ENCODE data around the gene PRPF19.

Gene PRPF19

GRCh38 chr11:60937144-60937527 lies 30.8 kb upstream of the PRPF19 start:
- DNase-seq = no peak

- DNase-seq = no peak
These were observed 30.2 kb upstream of the PRPF19 start for GRCh38 chr11:60936467-60937143.

- DNase-seq = no peak
These were observed 29.5 kb upstream of the PRPF19 start for GRCh38 chr11:60935676-60936442.

DNA sequence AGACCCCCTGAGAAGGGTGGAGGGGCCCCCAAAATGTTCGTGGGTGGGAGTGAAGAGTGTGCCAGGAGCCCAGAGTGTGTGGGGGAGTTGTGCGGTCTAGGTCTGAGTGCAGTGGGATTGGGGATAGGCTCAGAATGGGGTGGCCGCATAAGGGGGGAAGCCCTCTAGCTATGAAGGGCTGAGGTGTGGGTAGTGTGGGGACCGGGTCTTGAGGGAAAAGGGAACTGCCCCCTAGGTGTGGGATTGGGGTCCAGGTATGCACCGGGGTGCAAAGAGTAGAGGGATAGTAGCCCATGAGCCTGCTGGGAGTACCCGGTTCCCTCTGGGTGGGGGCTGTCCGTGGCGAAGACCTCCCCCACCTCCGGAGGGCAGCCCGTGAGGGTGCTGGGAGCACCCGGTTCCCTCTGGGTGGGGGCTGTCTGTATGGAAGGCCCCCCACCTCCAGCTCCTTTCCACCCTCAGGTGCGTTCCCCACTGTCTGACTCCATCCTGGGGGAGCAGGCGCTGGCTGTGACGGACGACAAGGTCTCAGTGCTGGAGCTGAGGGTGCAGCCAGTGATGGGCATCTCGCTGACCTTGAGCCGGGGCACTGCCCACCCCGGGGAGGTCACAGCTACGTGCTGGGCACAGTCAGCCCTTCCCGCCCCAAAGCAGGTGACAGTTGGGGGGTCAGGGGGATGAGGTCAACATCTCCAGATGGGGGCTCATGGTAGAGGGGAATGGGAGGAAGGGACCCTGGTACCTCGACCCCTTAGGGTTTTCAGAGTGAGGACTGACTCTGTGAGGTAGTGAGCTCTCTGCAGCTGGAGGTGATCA lies 28.6 kb upstream of the PRPF19 start:
- no peak for DNase-seq

DNA sequence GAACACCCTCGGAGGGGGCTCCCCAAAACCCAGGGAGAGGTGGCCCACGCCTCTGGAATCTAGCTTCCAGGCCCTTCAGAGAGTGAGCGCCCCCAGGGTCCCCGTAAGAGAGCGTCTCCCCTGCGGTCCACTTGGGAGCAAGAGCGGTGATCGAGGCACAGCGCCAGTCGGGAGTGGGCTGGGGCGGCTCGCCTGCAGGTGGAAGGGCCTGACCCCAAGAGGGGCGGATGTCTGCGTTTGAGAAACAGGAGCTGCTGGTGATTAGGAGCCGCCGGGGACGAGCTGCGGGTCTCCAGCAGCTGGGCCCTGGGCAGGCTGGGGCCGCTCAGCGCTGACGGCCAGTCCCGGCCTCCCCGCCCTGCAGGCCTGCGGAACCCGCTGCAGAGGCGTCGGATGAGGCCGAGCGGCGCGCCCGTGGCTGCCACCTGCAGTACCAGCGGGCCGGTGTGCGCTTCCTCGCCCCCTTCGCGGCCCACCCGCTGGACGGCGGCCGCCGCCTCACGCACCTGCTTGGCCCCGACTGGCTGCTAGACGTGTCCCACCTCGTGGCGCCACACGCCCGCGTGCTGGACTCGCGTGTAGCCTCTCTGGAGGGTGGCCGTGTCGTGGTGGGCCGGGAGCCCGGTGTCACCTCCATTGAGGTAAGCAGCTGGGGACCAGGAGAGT lies 27.9 kb upstream of the PRPF19 start:
- DNase-seq = no peak

GRCh38 chr11:60933416-60934123 lies 27.2 kb upstream of the PRPF19 start:
- DNase-seq = no peak

DNA sequence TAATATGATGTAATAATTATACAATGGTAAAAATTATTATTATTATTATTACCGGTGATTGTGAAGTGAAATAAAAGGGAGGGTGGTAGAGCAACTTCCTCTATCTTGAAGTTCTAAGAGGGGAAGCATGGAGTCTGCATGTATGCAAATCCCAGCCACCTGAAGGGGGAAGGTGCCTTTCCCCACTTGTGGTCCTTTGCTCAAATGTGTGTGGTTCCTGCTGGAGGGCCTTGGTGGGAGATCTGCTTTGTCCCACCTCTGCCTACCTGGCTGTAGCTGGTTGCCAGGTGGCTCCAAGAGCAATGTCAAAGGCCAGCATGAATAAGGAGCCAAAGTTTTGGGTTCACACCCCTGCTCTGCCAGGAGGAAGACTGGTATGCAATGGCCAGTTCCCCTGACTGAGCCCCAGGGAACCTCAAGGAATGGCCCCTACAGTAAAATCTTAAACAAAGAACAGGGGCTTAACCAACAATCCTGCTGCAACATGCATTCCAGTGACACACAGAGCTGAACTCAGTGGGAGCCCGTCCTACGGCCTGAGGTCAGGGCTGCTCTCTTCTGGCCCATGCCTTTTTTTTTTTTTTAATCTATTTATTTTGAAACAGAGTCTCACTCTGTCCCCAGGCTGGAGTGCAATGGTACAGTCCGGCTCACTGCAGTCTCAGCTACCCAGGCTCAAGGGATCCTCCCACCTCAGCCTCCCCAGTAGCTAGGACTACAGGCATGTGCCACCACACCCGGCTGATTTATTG lies 26.4 kb upstream of the PRPF19 start:
- DNase-seq = no peak

DNA sequence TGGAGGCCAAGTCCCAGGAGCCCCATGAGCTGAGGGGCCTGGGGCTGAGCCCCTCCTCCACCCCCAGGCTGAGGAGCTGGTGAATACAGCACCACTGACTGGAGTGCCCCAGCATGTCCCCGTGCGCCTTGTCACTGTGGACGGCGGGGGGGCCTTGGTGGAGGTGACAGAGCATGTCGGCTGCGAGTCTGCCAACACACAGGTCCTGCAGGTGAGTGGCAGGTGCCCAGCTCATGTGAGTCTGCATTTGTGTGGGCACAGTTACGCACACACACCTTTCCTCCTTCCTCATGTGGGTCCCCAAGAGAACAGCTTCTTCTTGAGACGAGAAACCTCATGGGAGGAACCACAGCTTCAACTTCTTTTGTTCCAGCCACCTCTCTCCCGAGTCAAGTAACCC lies 25.5 kb upstream of the PRPF19 start:
- DNase-seq = no peak

DNA sequence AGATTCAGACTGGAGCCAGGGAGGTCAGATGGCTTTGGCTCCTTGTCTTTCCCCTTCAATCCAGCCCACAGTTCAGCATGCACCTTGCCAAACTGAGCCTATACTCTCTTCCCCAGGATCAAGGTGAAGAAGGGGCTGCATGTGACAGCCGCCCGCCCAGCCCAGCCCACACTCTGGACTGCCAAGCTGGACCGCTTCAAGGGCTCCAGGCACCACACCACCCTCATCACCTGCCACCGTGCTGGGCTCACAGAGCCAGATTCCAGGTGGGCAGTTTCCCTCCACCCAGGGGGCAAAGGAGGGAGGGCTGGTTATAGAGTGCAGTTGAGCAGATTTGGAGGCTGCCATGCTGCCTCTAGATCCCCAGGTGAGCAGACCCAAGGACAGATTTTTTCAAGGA lies 24.0 kb upstream of the PRPF19 start:
- DNase-seq = no peak

GRCh38 chr11:60929764-60930163 lies 23.4 kb upstream of the PRPF19 start:
- no peak for DNase-seq

- DNase-seq = no peak
These were observed 22.2 kb upstream of the PRPF19 start for GRCh38 chr11:60928563-60929001.

GRCh38 chr11:60927600-60927999 lies 21.2 kb upstream of the PRPF19 start:
- no peak for DNase-seq

DNA sequence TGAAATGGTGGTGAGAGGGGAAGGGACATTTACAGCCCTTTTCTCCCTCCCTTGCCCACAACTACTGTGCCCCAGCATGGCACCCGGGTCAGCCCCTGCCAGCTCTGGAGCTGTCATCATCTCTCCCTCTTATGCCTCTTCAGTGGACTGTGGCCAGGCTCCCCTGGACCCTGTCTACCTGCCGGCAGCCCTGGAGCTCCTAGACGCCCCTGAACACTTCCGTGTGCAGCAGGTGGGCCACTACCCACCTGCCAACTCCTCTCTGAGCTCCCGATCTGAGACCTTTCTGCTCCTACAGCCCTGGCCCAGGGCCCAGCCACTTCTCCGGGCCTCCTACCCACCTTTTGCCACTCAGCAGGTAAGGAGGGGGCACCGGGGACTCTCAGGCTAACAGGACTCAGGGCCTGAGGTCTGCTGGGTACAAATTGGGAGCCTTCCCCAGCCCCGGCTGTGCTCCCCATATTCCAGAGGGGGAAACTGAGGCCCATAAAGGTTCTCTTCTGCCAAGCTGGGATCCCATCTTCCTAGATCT lies 20.7 kb upstream of the PRPF19 start:
- no peak for DNase-seq

DNA sequence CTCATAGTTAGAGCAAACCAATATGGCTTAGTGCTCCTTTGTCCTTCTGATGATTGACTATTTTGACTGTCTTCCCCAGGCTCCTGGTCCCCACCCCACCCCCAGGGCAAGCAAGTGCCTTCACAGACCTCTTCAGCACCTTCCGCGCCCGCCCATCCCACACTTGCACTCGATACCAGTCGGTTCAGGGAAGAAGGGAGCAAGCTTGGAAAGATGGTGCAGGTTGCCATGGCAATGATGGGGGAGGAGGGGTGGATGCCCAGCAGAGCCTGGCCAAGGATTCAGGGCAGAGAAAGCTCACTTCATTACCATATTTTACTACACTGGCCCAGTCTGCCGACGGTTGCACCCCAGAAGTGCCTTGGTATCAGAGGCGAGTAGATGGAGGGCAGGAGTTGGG lies 20.1 kb upstream of the PRPF19 start:
- DNase-seq = no peak

- DNase-seq = no peak
These were observed 19.5 kb upstream of the PRPF19 start for GRCh38 chr11:60925868-60926267.

DNA sequence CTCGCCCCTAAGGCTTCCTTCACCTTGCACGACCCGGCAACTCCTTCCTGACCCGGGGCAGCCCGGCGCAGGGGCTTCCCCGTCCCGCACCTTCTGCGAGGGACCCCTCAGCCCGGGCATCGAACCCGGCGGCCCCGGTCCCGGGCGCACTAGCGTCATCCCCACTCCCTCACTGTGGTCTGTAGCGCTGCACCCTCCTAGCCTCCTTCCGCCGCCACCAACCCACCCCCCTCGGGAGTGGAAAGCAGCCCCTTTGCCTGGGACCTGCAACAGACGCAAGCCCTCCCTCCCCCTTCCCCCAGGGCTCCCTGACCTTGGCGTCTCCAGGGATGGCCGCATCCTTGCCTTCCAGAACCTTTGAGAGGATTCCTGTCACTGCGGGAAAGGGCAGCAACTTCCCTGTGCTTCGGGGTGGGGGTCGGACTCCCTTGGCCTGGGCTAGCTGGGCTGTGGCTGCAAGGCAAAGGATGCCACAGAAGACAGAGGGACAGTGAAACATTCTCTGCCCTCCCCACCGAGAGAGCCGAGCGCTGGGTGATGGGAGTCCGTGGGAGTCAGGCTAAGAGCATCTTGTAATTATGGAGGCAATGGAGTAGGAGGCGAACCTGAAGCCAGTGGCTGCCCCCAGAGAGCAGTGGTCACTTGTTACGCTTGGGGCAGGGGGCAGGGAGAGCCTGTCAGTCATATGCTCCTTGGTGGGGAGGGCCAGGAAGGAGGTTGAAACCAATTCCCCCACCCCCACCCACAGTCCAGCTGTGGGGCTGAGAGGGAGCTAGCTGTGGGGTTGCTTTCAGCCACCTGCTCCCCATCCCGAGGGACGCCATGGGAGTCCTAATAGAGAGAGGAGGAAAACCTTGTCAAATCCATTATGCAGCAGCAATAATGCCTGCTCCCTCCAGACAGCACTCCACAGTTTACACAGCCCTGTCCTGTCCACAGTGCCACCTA lies 18.8 kb upstream of the PRPF19 start:
- no peak for DNase-seq

GRCh38 chr11:60924110-60924905 lies 17.9 kb upstream of the PRPF19 start, which contains the start of gene TMEM132A:
TMEM132A (plus strand) TSS chr11:60924460; CDS start chr11:60924634, 174 bp downstream.
- peak; percentile 29 for DNase-seq

- DNase-seq = no peak
These were observed 17.4 kb upstream of the PRPF19 start for GRCh38 chr11:60923800-60924109.

- DNase-seq = no peak
These were observed 16.9 kb upstream of the PRPF19 start for GRCh38 chr11:60923326-60923725.

Measured in activated CD4-positive, alpha-beta T cell treated with anti-CD3 and anti-CD28 coated beads, Interleukin-2, Interleukin-6, amounts not matched to agents 100 ng/mL and 50 ng/mL, durations not matched to agents 16 hours and 8 hours (primary cell).